Kidney (tissue), 14 donors: ENCODE measurements around the gene HEYL. TPM values are rescaled to one million over a fixed set of nuclear protein-coding genes. Genes with fewer than 3 reads are reported as not detected.
"Not testable (repeated sequence)": the region's sequence is repeated elsewhere in the genome, so short reads cannot be mapped to it uniquely, and the experiment has no call there.

ENCODE experiments used
- DNase-seq, 5 donors: peaks; one replicate each; pipeline ENCODE4 v3.0.0-alpha.2; 2013 to 2020
- FAIRE-seq: peaks from 2 replicates; lab custom pipeline; 2012; peaks lifted over from hg19 to GRCh38; lab: Jason Lieb, UNC
- H3K27ac ChIP-seq, 2 donors: one replicate each; pipeline ENCODE4 v1.7.0; 2013; ENCODE audit warnings: low read depth in 2 of 2, low read length in 2 of 2, inconsistent platforms in 1 of 2
- H3K27me3 ChIP-seq: one replicate; pipeline ENCODE4 v1.7.1; 2013; ENCODE audit warnings: low read length, inconsistent platforms; ENCODE audit not compliant: control insufficient read depth, insufficient read depth
- H3K36me3 ChIP-seq, 3 donors: one replicate each; pipeline versions ENCODE4 v1.7.0 to v1.7.1; 2013; ENCODE audit warnings: low read length in 3 of 3, control low read depth in 1 of 3, inconsistent platforms in 1 of 3; ENCODE audit not compliant: insufficient read depth in 3 of 3, control insufficient read depth in 2 of 3
- H3K4me1 ChIP-seq, 3 donors: one replicate each; pipeline versions ENCODE4 v1.7.0 to v1.7.1; 2013; ENCODE audit warnings: low read length in 3 of 3, inconsistent platforms in 1 of 3, low read depth in 1 of 3; ENCODE audit not compliant: control insufficient read depth in 2 of 3, insufficient read depth in 2 of 3
- H3K4me3 ChIP-seq, 3 donors: one replicate each; pipeline versions ENCODE4 v1.7.0 to v1.8.1; 2013; ENCODE audit warnings: low read length in 3 of 3, control low read depth in 1 of 3, inconsistent platforms in 1 of 3
- H3K9ac ChIP-seq, 3 donors: one replicate each; pipeline versions ENCODE4 v1.7.0 to v1.7.1; 2013; ENCODE audit warnings: low read length in 3 of 3, control low read depth in 1 of 3, inconsistent platforms in 1 of 3
- H3K9me3 ChIP-seq, 3 donors: one replicate each; pipeline versions ENCODE4 v1.7.0 to v1.7.1; 2013; ENCODE audit warnings: low read length in 3 of 3, control low read depth in 1 of 3, inconsistent platforms in 1 of 3; ENCODE audit not compliant: control insufficient read depth in 2 of 3, insufficient read depth in 1 of 3
- CTCF ChIP-seq: IDR thresholded peaks from 3 replicates; pipeline ENCODE4 v1.5.1; 2012; ENCODE audit warnings: mild to moderate bottlenecking, moderate library complexity, borderline replicate concordance; ENCODE audit not compliant: insufficient read depth; ENCODE audit errors: extremely low read depth
- intact Hi-C: fragments of 100-400 bp; cut with DNase I; formaldehyde crosslinking; loops from one replicate; pipeline ENCODE4 v1.11.1; 2022
- polyA plus RNA-seq: library from polyadenylated mRNA; stranded (reverse); fragments of 350-450 nt; fragmentation: Illumina TruSeq; extraction: RNeasy Lipid Tissue Mini Kit (QIAGEN cat#74804); gene quantifications from one replicate; pipeline ENCODE4 v1.2.3, GENCODE V29; 2014; ENCODE audit warnings: low read depth, low replicate concordance; ENCODE audit not compliant: insufficient read depth
- total RNA-seq: library from RNA; stranded (reverse); fragmentation: NEBNext Ultra II Directional; extraction: Animal tissue kit (Norgen Biotek cat#: 25700); gene quantifications from one replicate; pipeline ENCODE4 v1.2.1, GENCODE V29; 2021
- donor health status: control.
- donor health status: control.
- donor health status: control.
- donor health status: control.
- donor health status: control.
- donor health status: DM: yes; HTN: yes; CAD: no.
- donor health status: Normal renal cell carcinoma (clear cell type).

HEYL gene
- total and polyA plus RNA-seq, 2 donors from 2014 or later = 7.2 to 32.8 TPM

- intact Hi-C loops = loop anchor here (5.0 to 10.0 kb wide), 2 partner anchors 48 to 115 kb away; no protein-coding TSS in a partner anchor
- Histone ChIP-seq H3K9me3 (no peaks in the 10 kb centered on the region), H3K36me3 (no peaks in the 10 kb centered on the region), H3K27ac (no peak overlapping the region), H3K27me3 (no peaks in the 10 kb centered on the region), H3K9ac (no peak overlapping the region), H3K4me3 (no peak overlapping the region), H3K4me1 (no peaks in the 10 kb centered on the region)
- FAIRE-seq (no peak), DNase-seq (peak; percentile 55 to 81 (median 69))
- TF ChIP-seq CTCF = peak; percentile 51
These were observed 29.7 kb downstream of the HEYL start for GRCh38 chr1:39609618-39610331.

- intact Hi-C loops = loop anchor here (5.0 to 10.0 kb wide), 2 partner anchors 48 to 116 kb away; no protein-coding TSS in a partner anchor
- Histone ChIP-seq H3K27me3 (no peaks in the 10 kb centered on the region), H3K4me1 (no peaks in the 10 kb centered on the region), H3K4me3 (no peak overlapping the region), H3K27ac (no peak overlapping the region), H3K9me3 (no peaks in the 10 kb centered on the region), H3K36me3 (no peaks in the 10 kb centered on the region), H3K9ac (no peak overlapping the region)
- DNase-seq (no peak), FAIRE-seq (no peak)
- no peak for TF ChIP-seq CTCF
These were observed 30.5 kb downstream of the HEYL start for GRCh38 chr1:39608921-39609320.

- not testable (repeated sequence) for H3K36me3 ChIP-seq, H3K27ac ChIP-seq, H3K9ac ChIP-seq, DNase-seq, H3K4me1 ChIP-seq, H3K27me3 ChIP-seq, H3K9me3 ChIP-seq, H3K4me3 ChIP-seq, FAIRE-seq
- intact Hi-C loops = loop anchor here (10.0 kb wide), 1 partner anchor 121 kb away; no protein-coding TSS in a partner anchor
These were observed 35.8 kb downstream of the HEYL start for GRCh38 chr1:39603677-39604076.

GRCh38 chr1:39601667-39602255, 37.7 kb downstream of the HEYL start:
- not testable (repeated sequence) for H3K36me3 ChIP-seq

More at GRCh38 chr1:39601667-39602255, 37.7 kb downstream of the HEYL start:
- FAIRE-seq, H3K4me1 ChIP-seq, H3K4me3 ChIP-seq, DNase-seq, H3K27ac ChIP-seq, H3K27me3 ChIP-seq, H3K9ac ChIP-seq, H3K9me3 ChIP-seq: not testable (repeated sequence)
- intact Hi-C loops = loop anchor here (10.0 kb wide), 1 partner anchor 123 kb away; no protein-coding TSS in a partner anchor
